HepG2 (cell line): ENCODE results near the gene CASTOR1. TPM values are rescaled to one million over a fixed set of nuclear protein-coding genes. Genes with fewer than 3 reads are reported as not detected.
A peak's percentile ranks its signal among the peaks of the same experiment; 100 is the strongest.

Experiments
- ATAC-seq: fragments of 200-7000 bp; cut with Tn5 transposase; 3 replicates; pipeline ENCODE4 v1.9.1; 2020; ENCODE audit warnings: mild to moderate bottlenecking, moderate library complexity
- BruUV-seq: library from RNA; stranded (reverse); fragments of 400-500 nt; replicated peaks from 2 replicates; lab custom pipeline; 2021; lab: Mats Ljungman, UMichigan
- CTCF ChIA-PET: fragments of 300-600 bp; formaldehyde crosslinking; extraction: SDS; loops from one replicate; lab custom pipeline; 2021; ENCODE audit warnings: low total read pairs, inconsistent platforms, low intra/inter-chr PET ratio; lab: Yijun Ruan, JAX
- POLR2A ChIA-PET: fragments of 350-600 bp; sonication (Branson Sonifier 250); formaldehyde crosslinking; loops from one replicate; lab custom pipeline; 2020; ENCODE audit warnings: antibody characterized with exemption, inconsistent platforms; lab: Yijun Ruan, JAX
- DNase-seq: peaks from one replicate; pipeline ENCODE4 v3.0.0-alpha.2; 2015; ENCODE audit warnings: low spot score
- FAIRE-seq: peaks from 3 replicates; lab custom pipeline; 2011; peaks lifted over from hg19 to GRCh38; lab: Jason Lieb, UNC
- H2AFZ ChIP-seq: one replicate; pipeline ENCODE4 v1.6.1; 2011; ENCODE audit warnings: low read length, inconsistent platforms
- H3K27ac ChIP-seq: fragments of 300-600 bp; 3 replicates; pipeline ENCODE4 v1.8.0; 2011; ENCODE audit warnings: mixed run types, mild to moderate bottlenecking, mixed read lengths, low read length, inconsistent platforms; ENCODE audit not compliant: insufficient read depth; ENCODE audit errors: extremely low read length
- H3K27me3 ChIP-seq, 2 experiments: fragments of 200-600 bp in 1 of 2; 2 replicates in 1 of 2; 3 replicates in 1 of 2; pipeline versions ENCODE4 v1.6.0 to v1.8.0; 2011; ENCODE audit warnings: low read length in 2 of 2, mild to moderate bottlenecking in 2 of 2, moderate library complexity in 2 of 2, inconsistent platforms in 1 of 2; ENCODE audit not compliant: insufficient read depth in 2 of 2, control insufficient read depth in 1 of 2
- H3K36me3 ChIP-seq, 2 experiments: fragments of 200-600 bp in 1 of 2; replicated peaks in 1 of 2; 2 replicates in 1 of 2; 3 replicates in 1 of 2; pipeline versions ENCODE4 v1.5.1 to v1.8.0; 2011; ENCODE audit warnings: low read length in 2 of 2, inconsistent platforms in 1 of 2; ENCODE audit not compliant: insufficient read depth in 2 of 2, control insufficient read depth in 1 of 2
- H3K4me1 ChIP-seq: 2 replicates; pipeline ENCODE4 v1.5.1; 2012; ENCODE audit warnings: low read length, inconsistent platforms; ENCODE audit not compliant: insufficient read depth
- H3K4me2 ChIP-seq: 2 replicates; pipeline ENCODE4 v1.6.0; 2011; ENCODE audit warnings: low read depth, low read length, inconsistent platforms
- H3K4me3 ChIP-seq, 3 experiments: fragments of 200-600 bp in 1 of 3; sonication (generic), shearing (Covaris generic) in 1 of 3; replicated peaks in 1 of 3; 2 replicates each; pipeline ENCODE4 v1.5.1; 2011 to 2016; ENCODE audit warnings: low read length in 3 of 3, inconsistent platforms in 2 of 3, low read depth in 2 of 3, mild to moderate bottlenecking in 2 of 3, control low read depth in 1 of 3, mixed read lengths in 1 of 3; ENCODE audit not compliant: insufficient read depth in 1 of 3
- H3K79me2 ChIP-seq: one replicate; pipeline ENCODE4 v1.6.1; 2011; ENCODE audit warnings: low read length, inconsistent platforms; ENCODE audit not compliant: insufficient read depth
- H3K9ac ChIP-seq: 2 replicates; pipeline ENCODE4 v1.6.0; 2011; ENCODE audit warnings: mild to moderate bottlenecking, low read depth, low read length, inconsistent platforms; ENCODE audit not compliant: insufficient read depth
- H3K9me3 ChIP-seq: 2 replicates; pipeline ENCODE4 v1.5.1; 2012; ENCODE audit warnings: mild to moderate bottlenecking, low read length
- H4K20me1 ChIP-seq: 2 replicates; pipeline ENCODE4 v1.6.0; 2011; ENCODE audit warnings: inconsistent platforms, mild to moderate bottlenecking, low read length, moderate library complexity; ENCODE audit not compliant: insufficient read depth
- ATF1 ChIP-seq: IDR thresholded peaks from 2 replicates; pipeline ENCODE4 v1.6.1; 2016; ENCODE audit warnings: mild to moderate bottlenecking, control low read depth
- FOXA3 ChIP-seq: IDR thresholded peaks from 2 replicates; pipeline ENCODE4 v1.6.1; 2016; ENCODE audit warnings: missing genetic modification reagents, missing compliant biosample characterization
- HNRNPK ChIP-seq: fragments of 200-400 bp; formaldehyde crosslinking; IDR thresholded peaks from 2 replicates; pipeline ENCODE4 v1.6.1; 2018; ENCODE audit warnings: low read length, low read depth, moderate library complexity, mild to moderate bottlenecking; ENCODE audit not compliant: poor library complexity, severe bottlenecking
- MIER3 ChIP-seq: IDR thresholded peaks from 2 replicates; pipeline ENCODE4 v1.6.1; 2016; ENCODE audit warnings: missing compliant biosample characterization, borderline replicate concordance
- MZF1 ChIP-seq: sonication (generic); formaldehyde crosslinking; IDR thresholded peaks from 2 replicates; pipeline ENCODE4 v1.8.1; 2023; ENCODE audit warnings: mild to moderate bottlenecking, missing genetic modification reagents, borderline replicate concordance
- NCOA2 ChIP-seq: sonication (generic); formaldehyde crosslinking; IDR thresholded peaks from 2 replicates; pipeline ENCODE4 v1.8.0; 2022; ENCODE audit warnings: inconsistent platforms
- SP4 ChIP-seq: sonication (generic); formaldehyde crosslinking; IDR thresholded peaks from 2 replicates; pipeline ENCODE4 v1.8.1; 2023; ENCODE audit warnings: mild to moderate bottlenecking, missing genetic modification reagents
- ZBTB21 ChIP-seq: sonication (generic); formaldehyde crosslinking; IDR thresholded peaks from 2 replicates; pipeline ENCODE4 v1.4.0; 2020; ENCODE audit warnings: missing genetic modification reagents
- ZNF354B ChIP-seq: sonication (generic); formaldehyde crosslinking; IDR thresholded peaks from 2 replicates; pipeline ENCODE4 v1.8.0; 2022; ENCODE audit warnings: mild to moderate bottlenecking, missing genetic modification reagents
- WGBS: methylation state at CpG from one replicate; pipeline ENCODE4 v1.1.6; 2017; ENCODE audit warnings: low lambda C conversion rate; 5-methylcytosine and 5-hydroxymethylcytosine counted together
- in situ Hi-C: cut with HindIII; loops from 2 replicates; pipeline ENCODE4 v1.10.0; 2017; ENCODE audit warnings: low pct_unique_long_range_greater_than_20kb; ENCODE audit not compliant: extremely low pct_ligation_motif_present
- intact Hi-C: fragments of 100-400 bp; cut with micrococcal nuclease; formaldehyde crosslinking; loops from one replicate; pipeline ENCODE4 v1.10.0; 2022; ENCODE audit not compliant: unreplicated experiment
- polyA plus RNA-seq, 8 experiments: library from polyadenylated mRNA; depleted of rRNA in 3 of 8; stranded (reverse) in 7 of 8; unstranded in 1 of 8; fragments of >200 nt; fragmentation: Illumina TruSeq in 4 of 8; extraction: Trizol in 4 of 8; gene quantifications; 2 replicates each; pipeline versions ENCODE4 v1.2.1 to v1.2.3, GENCODE V29; 2011 to 2016; ENCODE audit warnings: low read depth in 4 of 8, missing spikeins in 1 of 8, mixed read lengths in 1 of 8; ENCODE audit not compliant: insufficient read depth in 1 of 8
- total RNA-seq, 5 experiments: library from RNA; depleted of rRNA; stranded (reverse); fragments of >200 nt; fragmentation: Illumina TruSeq; extraction: Trizol; gene quantifications; 2 replicates each; pipeline ENCODE4 v1.2.3, GENCODE V29; 2016; ENCODE audit warnings: low read depth in 1 of 5
- TF ChIP-seq, protein P1 (sequence below): sonication (generic); formaldehyde crosslinking; IDR thresholded peaks from 2 replicates; pipeline ENCODE4 v1.4.0; 2020; ENCODE audit warnings: low read depth, missing genetic modification reagents

Gene CASTOR1
- total and polyA plus RNA-seq, 2 of the 13 experiments (the other 11 are each of a cell fraction or from before 2014, with no cell fraction given): 2.6 to 4.4 TPM

DNA sequence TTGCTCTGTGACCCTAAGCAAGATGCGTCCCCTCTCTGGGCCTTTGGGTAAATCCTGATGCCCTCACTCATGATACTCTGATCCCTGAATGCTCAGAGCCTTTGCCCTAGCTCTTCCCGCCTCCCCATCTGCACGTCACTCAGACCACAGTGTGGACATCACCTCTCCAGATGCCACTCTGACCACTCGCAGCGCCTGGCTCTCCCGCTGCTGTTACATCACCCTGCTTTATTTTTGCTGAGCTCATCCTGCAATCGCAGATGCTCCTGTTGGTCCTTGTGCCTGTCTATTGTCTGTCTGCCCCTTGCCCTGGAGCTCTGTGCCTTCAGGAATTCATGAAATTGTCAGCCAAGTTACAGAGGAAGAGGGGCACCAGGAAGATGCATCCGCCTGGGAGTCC is 28.2 kb downstream of the CASTOR1 start (continued):
- peak; percentile 67; the same call in 1 of the 2 replicates for TF ChIP-seq ZBTB21 (CRISPR knock-in tag)

DNA sequence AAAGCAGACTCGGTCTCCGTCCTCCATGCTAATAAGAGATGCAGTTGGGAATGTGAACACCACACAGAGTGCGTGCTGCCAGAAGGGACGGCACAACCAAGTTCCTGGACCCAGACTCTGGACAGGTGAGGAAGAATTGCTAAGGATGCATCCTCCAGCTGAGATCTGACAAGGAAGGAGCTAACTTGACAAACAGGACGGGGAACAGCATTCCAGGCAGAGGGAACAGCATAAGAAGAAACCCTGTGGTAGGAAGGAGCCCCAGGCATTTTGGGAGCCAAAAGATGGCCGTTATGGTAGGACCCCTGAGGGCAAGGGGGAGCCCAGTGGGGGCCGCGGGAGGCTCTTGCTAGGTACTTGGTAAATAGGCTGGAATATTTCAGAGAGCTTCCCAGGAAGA is 28.6 kb downstream of the CASTOR1 start:
- ChIA-PET CTCF (no interaction called here), POLR2A (interaction anchor here (0.8 kb wide), 1 partner anchor 50 kb away, joined by 3 read pairs; no protein-coding TSS in a partner anchor)
- in situ Hi-C loops (loop anchor here (5.0 to 10.0 kb wide), 2 partner anchors 127 to 224 kb away; partner anchors contain the start of gene RNF215), intact Hi-C loops (no loop called here)
- no peak for DNase-seq
- Histone ChIP-seq H3K4me2 (no peak overlapping the region), H3K4me3 (no peak overlapping the region), H3K36me3 (no peaks in the 10 kb centered on the region), H3K79me2 (no peaks in the 10 kb centered on the region), H4K20me1 (no peaks in the 10 kb centered on the region), H3K9ac (no peak overlapping the region), H2AFZ (no peak overlapping the region), H3K27me3 (peaks cover 12 to 49% of the 10 kb centered on the region in 2 experiments), H3K9me3 (no peaks in the 10 kb centered on the region), H3K4me1 (peaks cover 57% of the 10 kb centered on the region), H3K27ac (no peak overlapping the region)
- 82% methylated on average over 3 of the region's 8 CpGs for WGBS
- FAIRE-seq: no peak
- TF ChIP-seq ZNF354B (CRISPR knock-in tag) (no peak), MIER3 (CRISPR knock-in tag) (no peak), FOXA3 (CRISPR knock-in tag) (no peak), HNRNPK (no peak), MZF1 (CRISPR knock-in tag) (no peak), NCOA2 (CRISPR knock-in tag) (no peak), SP4 (CRISPR knock-in tag) (no peak), ATF1 (CRISPR knock-in tag) (no peak)
- TF ChIP-seq, protein P1, sequence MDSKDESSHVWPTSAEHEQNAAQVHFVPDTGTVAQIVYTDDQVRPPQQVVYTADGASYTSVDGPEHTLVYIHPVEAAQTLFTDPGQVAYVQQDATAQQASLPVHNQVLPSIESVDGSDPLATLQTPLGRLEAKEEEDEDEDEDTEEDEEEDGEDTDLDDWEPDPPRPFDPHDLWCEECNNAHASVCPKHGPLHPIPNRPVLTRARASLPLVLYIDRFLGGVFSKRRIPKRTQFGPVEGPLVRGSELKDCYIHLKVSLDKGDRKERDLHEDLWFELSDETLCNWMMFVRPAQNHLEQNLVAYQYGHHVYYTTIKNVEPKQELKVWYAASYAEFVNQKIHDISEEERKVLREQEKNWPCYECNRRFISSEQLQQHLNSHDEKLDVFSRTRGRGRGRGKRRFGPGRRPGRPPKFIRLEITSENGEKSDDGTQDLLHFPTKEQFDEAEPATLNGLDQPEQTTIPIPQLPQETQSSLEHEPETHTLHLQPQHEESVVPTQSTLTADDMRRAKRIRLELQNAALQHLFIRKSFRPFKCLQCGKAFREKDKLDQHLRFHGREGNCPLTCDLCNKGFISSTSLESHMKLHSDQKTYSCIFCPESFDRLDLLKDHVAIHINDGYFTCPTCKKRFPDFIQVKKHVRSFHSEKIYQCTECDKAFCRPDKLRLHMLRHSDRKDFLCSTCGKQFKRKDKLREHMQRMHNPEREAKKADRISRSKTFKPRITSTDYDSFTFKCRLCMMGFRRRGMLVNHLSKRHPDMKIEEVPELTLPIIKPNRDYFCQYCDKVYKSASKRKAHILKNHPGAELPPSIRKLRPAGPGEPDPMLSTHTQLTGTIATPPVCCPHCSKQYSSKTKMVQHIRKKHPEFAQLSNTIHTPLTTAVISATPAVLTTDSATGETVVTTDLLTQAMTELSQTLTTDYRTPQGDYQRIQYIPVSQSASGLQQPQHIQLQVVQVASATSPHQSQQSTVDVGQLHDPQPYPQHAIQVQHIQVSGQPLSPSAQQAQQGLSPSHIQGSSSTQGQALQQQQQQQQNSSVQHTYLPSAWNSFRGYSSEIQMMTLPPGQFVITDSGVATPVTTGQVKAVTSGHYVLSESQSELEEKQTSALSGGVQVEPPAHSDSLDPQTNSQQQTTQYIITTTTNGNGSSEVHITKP (CRISPR knock-in tag): no peak
- BruUV-seq: no TSS peak
- no peak for ATAC-seq
